Right renal pelvis (tissue), 4 donors: ENCODE measurements around the gene COP1. TPM values are rescaled to one million over a fixed set of nuclear protein-coding genes. Genes with fewer than 3 reads are reported as not detected.

Experiments used
- DNase-seq, 4 donors: peaks; one replicate each; pipeline ENCODE4 v3.0.0-alpha.2; 2013; ENCODE audit warnings: low read depth in 4 of 4, low spot score in 3 of 4, missing footprints in 1 of 4
- polyA plus RNA-seq, 4 donors: library from polyadenylated mRNA; unstranded; fragments of 120-200 nt; gene quantifications; one replicate each; pipeline ENCODE4 v1.2.1, GENCODE V29; 2013; ENCODE audit not compliant: insufficient read length in 4 of 4

The COP1 gene
- polyA plus RNA-seq, 4 donors: 53.5 to 68.8 (median 64.4) TPM

GRCh38 chr1:175911138-175911537, 295.9 kb downstream of the COP1 start:
- DNase-seq: no peak

- no peak for DNase-seq
Measured at GRCh38 chr1:175906370-175906769, 300.7 kb downstream of the COP1 start.

GRCh38 chr1:175904808-175905207, 302.3 kb downstream of the COP1 start:
- DNase-seq: no peak

GRCh38 chr1:175902281-175902680, 304.8 kb downstream of the COP1 start:
- DNase-seq: no peak

- DNase-seq: no peak
Measured at GRCh38 chr1:175901076-175901836, 305.8 kb downstream of the COP1 start.

GRCh38 chr1:175900171-175900570, 306.9 kb downstream of the COP1 start:
- no peak for DNase-seq

GRCh38 chr1:175895966-175896365, 311.1 kb downstream of the COP1 start:
- DNase-seq: no peak
